Stimulated activated naive CD8-positive, alpha-beta T cell treated with anti-CD3 and anti-CD28 coated beads, Interleukin-15, Interleukin-2, amounts not matched to agents 100 ng/mL and 50 ng/mL, for 24 hours (primary cell): Measurements from ENCODE around the gene MED26.
A peak's percentile ranks its signal among the peaks of the same experiment; 100 is the strongest.

Source experiments
- H3K27ac Mint-ChIP-seq: one replicate; pipeline ENCODE4 v1.8.0; 2021; ENCODE audit warnings: mild to moderate bottlenecking, mixed read lengths
- H3K27me3 Mint-ChIP-seq: one replicate; pipeline ENCODE4 v1.8.0; 2021; ENCODE audit warnings: mixed read lengths
- H3K36me3 Mint-ChIP-seq: one replicate; pipeline ENCODE4 v1.8.0; 2021; ENCODE audit warnings: low read depth, mixed read lengths
- H3K4me1 Mint-ChIP-seq: one replicate; pipeline ENCODE4 v1.8.0; 2021; ENCODE audit warnings: low read depth, mixed read lengths
- H3K4me3 Mint-ChIP-seq: one replicate; pipeline ENCODE4 v1.8.0; 2021; ENCODE audit warnings: mild to moderate bottlenecking, mixed read lengths
- H3K9me3 Mint-ChIP-seq: one replicate; pipeline ENCODE4 v1.8.0; 2021; ENCODE audit warnings: mixed read lengths

Gene MED26

DNA sequence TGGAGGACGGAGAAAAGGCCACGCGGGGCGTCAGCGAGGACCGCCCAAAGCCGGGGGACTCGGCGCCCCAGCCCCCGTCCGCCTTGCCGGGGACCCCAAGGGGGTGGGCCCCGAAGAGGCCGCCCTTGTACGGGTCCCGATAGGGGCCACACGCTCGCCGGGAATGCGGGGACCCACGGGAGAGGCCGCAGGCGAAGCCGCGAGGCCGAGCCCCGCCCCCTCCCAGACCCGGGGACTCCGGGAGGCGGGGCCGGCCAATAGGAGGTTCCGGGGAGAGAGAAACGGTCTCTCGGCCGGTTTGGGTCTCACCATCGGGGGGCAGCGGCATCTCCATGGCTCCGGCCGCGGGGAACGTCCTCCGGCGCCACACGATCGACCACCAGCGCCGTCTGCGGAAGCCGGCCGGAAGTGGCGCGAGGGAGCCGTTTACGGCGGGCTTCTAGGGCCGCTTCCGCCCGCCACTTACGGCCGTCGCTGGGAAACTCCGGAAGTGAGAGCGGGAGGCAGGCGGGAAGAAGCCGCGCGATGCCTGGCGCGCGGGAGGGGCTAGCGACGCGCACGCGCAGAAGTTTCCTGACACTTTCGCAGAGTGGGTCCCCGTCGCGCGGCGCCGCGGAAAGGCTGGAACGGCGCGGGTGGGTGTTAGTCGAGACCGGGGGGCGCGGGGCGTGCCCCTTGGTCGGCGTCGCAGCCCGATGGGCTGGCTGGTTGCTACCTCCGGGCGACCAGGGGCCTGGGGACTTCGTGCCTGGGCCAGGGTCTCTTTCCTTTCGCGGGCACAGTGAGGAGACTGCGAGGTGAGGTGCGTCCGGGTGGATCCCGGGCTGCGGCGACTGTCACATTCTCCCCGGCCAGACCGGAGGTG is 85.7 kb downstream of the MED26 start, which contains the start of gene CHERP:
Gene CHERP (minus strand): TSS at position 393 of the 865 bp plus-strand sequence. CDS start 59 bp downstream, at position 334.
- no peaks in the 10 kb centered on the region for H3K27me3 Mint-ChIP-seq
- no peaks in the 10 kb centered on the region for H3K9me3 Mint-ChIP-seq
- peaks cover 59% of the 10 kb centered on the region for H3K4me1 Mint-ChIP-seq
- peak within 1 kb of the TSS; percentile 97 for H3K4me3 Mint-ChIP-seq
- peaks cover 44% of the 10 kb centered on the region for H3K36me3 Mint-ChIP-seq
- peak within 1 kb of the TSS; percentile 94 for H3K27ac Mint-ChIP-seq

DNA sequence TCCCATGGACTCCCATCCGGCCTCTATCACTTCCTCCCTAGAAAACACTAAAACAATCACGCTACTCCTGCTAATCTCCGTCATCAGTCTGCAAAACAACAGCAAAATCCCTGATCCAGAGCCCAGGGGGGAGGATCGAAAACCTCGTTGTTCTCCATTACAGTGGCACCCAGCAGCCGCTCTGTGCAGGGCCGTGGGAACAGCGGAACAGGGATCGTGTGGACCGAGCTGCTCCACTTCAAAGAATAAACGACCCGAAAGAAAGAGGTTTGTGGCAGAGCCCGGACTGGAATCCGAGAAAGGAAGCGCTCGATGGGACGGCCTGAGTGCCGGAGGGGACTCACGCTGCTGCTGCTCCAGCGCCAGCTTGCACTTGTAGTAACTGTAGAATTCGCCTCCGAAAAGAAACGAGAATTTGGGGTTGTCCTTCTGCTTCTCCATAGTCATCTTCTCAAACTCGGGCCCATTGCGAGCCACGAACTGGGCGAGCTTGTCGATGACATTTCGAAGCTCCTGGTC is 86.4 kb downstream of the MED26 start:
- Mint-ChIP-seq H3K9me3 (no peaks in the 10 kb centered on the region), H3K27ac (peak overlapping the region; percentile 90), H3K4me1 (peaks cover 60% of the 10 kb centered on the region), H3K36me3 (peaks cover 50% of the 10 kb centered on the region), H3K27me3 (no peaks in the 10 kb centered on the region), H3K4me3 (peak overlapping the region; percentile 97)

DNA sequence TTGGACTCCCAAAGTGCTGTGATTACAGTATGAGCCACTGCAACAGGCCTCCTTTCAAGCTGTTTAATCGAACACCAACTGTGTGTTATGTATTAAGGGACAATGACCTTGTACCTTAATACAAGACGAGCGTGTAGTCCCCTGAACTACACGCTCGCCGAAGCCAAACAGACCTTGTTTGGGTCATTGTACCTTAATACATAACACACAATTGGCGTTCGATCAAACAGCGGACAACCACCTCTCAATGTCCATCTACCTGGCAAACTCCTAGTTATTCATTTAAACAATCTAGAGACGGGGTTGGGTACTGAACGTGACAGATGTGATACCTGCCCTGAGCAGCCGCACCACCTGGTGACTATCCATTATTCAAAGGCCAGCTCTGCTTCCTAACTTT is 87.1 kb downstream of the MED26 start:
- peak overlapping the region; percentile 97 for H3K4me3 Mint-ChIP-seq
- H3K27ac Mint-ChIP-seq: peak overlapping the region; percentile 90
- H3K36me3 Mint-ChIP-seq: peaks cover 55% of the 10 kb centered on the region
- no peaks in the 10 kb centered on the region for H3K27me3 Mint-ChIP-seq
- H3K9me3 Mint-ChIP-seq: no peaks in the 10 kb centered on the region
- peaks cover 60% of the 10 kb centered on the region for H3K4me1 Mint-ChIP-seq

DNA sequence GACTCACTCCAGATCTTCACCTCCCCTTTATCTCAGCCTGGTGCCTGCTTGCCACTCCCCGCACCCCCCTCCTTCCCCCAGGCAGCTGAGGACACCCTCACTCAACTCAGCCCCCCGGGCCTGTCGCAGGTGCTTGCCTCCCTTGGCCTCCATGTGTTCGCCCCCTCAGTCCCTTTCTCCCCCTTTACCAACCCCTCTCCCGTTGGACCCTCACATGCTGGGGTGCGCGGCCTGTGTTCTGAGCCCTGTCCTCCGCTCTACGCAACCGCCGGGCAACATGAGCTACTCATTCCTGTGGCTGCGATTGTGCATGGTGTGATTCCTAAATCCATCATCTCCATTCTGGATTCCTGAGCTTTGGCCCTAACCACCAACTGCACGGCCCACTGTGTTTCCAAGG is 90.9 kb downstream of the MED26 start:
- Mint-ChIP-seq H3K27me3 (no peaks in the 10 kb centered on the region), H3K36me3 (peaks cover 63% of the 10 kb centered on the region), H3K27ac (peak overlapping the region; percentile 37), H3K9me3 (no peaks in the 10 kb centered on the region), H3K4me1 (peaks cover 43% of the 10 kb centered on the region), H3K4me3 (no peak overlapping the region)

DNA sequence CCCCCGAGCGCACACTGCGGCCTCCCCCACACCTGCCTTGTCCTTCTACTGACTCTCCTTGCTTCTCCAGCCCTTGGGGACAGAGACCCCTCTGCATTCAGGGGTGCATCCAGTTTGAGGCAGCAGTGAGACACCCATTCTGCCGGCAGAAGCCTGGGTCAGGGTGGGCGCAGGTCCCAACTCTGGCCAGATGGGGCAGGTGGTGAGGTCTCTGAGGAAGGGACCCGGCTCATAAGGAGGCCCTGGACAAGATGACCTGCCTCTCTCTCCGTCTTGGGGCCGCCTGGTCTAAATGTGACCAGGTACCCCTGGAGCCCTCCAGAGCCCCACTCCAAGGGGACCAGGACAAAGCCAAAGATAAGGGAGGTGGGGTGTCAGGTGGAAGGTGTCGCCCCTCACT is 91.9 kb downstream of the MED26 start:
- Mint-ChIP-seq H3K9me3 (no peaks in the 10 kb centered on the region), H3K27me3 (no peaks in the 10 kb centered on the region), H3K4me3 (no peak overlapping the region), H3K27ac (no peak overlapping the region), H3K4me1 (peaks cover 37% of the 10 kb centered on the region), H3K36me3 (peaks cover 67% of the 10 kb centered on the region)

DNA sequence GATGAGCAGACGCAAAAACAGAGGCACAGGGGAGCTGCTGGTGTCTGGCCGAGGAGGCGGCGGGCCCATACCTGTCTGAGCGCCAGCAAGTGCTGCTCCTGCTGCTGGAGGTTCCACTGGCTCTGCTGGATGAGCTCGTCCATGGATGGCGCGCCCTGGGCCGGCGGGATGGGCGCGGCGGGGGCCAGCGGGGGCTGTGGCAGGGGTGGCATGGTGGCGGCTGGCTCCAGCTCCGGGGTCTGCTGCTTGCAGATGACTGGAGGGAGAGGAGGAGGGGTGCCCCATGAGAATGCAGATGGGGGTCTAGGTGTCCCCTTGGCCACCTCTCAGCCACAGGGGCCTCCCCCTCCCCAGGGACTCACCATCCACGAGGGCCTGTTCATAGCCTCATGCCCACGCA is 92.6 kb downstream of the MED26 start:
- no peaks in the 10 kb centered on the region for H3K27me3 Mint-ChIP-seq
- no peaks in the 10 kb centered on the region for H3K9me3 Mint-ChIP-seq
- H3K36me3 Mint-ChIP-seq: peaks cover 64% of the 10 kb centered on the region
- H3K4me3 Mint-ChIP-seq: no peak overlapping the region
- peaks cover 29% of the 10 kb centered on the region for H3K4me1 Mint-ChIP-seq
- H3K27ac Mint-ChIP-seq: no peak overlapping the region

DNA sequence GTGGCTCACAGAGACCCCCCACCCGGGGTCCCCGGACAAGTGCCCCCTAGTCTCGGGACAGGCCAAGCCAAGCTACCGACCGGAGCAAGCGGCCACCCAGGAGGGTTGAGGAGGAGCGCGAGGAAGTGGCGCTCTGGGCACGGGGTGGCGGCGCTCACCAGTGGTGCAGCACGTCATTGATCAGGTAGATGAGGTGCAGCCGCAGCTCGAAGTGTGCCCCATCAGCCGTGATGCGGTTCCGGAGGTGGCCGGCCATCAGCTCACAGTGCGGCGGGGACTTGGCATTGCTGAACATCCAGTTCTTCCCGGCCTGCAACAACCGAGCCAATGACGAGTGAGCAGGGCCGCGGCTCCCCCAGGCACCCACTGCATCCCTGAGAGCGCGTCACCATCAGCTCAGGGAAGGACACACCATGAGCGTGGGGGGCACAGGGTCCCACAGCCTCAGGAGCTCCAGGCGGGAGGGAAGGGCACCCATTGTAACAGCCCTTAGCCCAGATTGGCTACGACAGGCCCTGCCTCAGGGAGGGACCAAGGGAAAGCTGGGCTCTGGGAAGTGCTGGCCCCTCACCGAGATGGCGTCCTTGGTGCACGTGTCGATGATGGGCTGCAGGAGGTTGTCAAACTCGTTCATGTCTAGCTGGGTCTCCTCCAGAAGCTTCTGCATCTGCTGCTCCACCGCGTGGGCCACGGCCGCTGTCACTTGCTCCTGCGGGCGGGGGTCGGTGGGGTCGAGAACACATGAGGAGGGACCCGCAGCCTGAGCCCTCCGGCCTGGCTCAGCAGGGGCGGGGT is 95.4 kb downstream of the MED26 start:
- H3K27ac Mint-ChIP-seq: no peak overlapping the region
- no peaks in the 10 kb centered on the region for H3K27me3 Mint-ChIP-seq
- H3K4me3 Mint-ChIP-seq: no peak overlapping the region
- H3K9me3 Mint-ChIP-seq: no peaks in the 10 kb centered on the region
- peaks cover 64% of the 10 kb centered on the region for H3K36me3 Mint-ChIP-seq
- peaks cover 5% of the 10 kb centered on the region for H3K4me1 Mint-ChIP-seq

DNA sequence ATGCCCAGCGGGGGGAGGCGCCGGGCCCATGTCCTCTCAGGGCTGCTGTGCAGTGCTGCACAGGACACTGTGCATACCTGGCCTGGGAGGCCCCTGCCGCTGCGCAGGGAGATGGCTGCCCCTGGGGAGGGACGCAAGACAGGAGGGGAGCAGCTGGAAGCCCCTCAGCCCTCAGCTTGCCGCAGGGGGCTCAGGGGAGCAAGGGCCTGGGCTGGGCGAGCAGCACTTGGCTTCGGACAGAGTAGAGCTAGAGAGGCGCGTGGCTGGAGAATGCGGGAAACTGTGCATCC is 96.7 kb downstream of the MED26 start:
- Mint-ChIP-seq H3K27ac (peak overlapping the region; percentile 37), H3K4me3 (no peak overlapping the region), H3K9me3 (no peaks in the 10 kb centered on the region), H3K27me3 (no peaks in the 10 kb centered on the region), H3K4me1 (no peaks in the 10 kb centered on the region), H3K36me3 (peaks cover 60% of the 10 kb centered on the region)

DNA sequence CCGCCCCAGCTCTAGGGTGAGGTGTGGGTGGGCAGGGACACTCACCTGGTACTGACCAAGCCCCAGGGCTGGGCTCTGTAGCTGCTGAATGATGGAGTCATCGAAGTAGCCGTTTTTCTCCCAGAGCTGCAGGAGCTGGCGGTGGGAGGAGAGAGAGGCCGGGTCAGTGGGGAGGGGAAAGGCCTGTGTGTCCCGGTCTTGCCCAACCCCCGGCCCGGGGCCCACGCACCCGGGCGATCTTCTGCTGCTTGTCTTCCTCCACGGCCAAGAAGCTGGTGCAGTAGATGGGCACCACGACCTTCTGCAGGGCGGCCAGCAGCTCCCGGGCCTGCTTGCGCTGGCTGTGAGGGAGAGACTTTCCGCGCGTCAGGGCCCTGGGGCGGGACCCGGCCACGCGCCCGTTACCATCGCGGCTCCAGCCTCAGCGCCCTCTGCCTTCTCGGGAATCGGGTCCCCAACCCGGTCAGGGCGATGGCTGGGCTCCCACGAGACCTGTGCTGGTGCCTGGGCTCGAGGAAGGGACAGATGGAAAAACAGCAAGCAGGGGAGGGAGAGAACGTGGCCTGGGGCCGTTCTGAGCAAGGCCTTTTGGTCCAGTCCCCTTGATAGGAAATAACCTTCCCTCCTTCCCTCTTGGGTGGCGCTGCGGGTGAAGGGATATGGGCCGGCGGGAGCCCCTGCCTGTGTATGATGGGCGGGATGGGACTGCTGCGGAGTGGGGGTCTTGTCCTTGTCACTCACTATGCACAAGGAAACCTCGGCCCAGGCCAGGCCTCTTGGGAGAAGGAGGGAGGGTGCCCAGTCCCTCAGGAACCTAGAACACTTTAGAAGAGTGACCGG is 97.2 kb downstream of the MED26 start:
- Mint-ChIP-seq H3K4me3 (no peak overlapping the region), H3K27me3 (no peaks in the 10 kb centered on the region), H3K27ac (no peak overlapping the region), H3K4me1 (no peaks in the 10 kb centered on the region), H3K36me3 (peaks cover 61% of the 10 kb centered on the region), H3K9me3 (no peaks in the 10 kb centered on the region)

DNA sequence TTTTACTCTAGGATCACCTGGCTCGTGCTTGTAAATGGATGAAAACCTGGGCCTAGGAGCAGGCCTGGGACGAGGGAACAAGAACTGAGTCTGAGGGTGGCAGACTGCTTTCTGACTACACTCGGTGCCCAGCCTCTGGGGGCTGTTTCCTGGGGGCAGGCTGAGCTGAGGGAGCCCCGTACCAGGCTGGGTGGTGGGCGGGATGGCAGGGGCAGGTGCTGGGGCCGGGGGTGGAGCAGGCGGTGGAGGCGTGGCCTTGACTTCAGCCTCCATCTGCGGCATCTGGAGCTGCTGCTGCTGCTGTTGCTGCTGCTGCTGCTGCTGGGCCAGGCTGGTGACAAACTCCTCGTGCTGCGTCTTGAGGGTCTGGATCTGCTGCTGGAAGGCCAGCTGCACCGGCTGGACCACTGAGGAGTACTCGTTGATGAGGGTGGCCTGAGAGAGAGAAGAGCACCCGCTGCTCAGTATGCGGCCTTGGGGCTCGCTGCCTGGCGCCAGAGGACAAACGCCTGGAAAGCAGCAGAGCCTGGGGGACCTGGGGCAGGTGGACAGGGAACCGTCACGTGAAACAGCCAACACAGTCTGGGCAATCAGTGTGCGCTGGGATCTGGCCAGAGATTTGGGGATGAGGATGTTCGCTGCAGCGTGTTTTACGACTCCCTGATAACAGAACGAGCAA is 98.4 kb downstream of the MED26 start:
- Mint-ChIP-seq H3K27ac (no peak overlapping the region), H3K4me1 (no peaks in the 10 kb centered on the region), H3K9me3 (no peaks in the 10 kb centered on the region), H3K27me3 (no peaks in the 10 kb centered on the region), H3K36me3 (peaks cover 60% of the 10 kb centered on the region), H3K4me3 (no peak overlapping the region)

DNA sequence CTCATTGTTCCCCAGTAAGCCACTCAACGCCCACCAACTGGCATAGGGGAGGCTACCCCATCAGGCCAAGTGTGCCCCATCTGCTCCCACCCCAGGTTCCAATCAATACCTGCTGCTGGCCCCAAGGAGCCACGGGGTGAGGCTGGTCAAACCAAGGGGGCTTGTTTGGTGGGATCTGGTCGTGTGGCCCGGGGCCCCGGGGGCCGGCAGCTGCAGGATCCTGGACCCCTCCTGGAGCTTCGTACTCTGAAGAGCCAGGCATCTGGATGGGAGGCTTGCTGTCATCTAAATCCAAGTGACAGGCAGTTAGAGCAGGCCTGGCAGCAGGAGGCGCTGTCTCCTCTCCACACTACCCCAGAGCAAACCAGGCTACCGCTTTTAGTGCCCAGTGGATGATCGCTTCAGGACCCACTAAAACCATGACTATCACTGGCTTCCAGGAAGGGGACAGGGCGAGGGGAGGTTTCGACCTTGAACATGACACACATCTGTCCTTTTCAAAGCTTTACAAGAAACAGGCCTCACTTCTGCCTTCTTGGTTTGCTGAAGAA is 100.0 kb downstream of the MED26 start:
- H3K27ac Mint-ChIP-seq: no peak overlapping the region
- no peaks in the 10 kb centered on the region for H3K4me1 Mint-ChIP-seq
- no peak overlapping the region for H3K4me3 Mint-ChIP-seq
- no peaks in the 10 kb centered on the region for H3K27me3 Mint-ChIP-seq
- peaks cover 61% of the 10 kb centered on the region for H3K36me3 Mint-ChIP-seq
- no peaks in the 10 kb centered on the region for H3K9me3 Mint-ChIP-seq

DNA sequence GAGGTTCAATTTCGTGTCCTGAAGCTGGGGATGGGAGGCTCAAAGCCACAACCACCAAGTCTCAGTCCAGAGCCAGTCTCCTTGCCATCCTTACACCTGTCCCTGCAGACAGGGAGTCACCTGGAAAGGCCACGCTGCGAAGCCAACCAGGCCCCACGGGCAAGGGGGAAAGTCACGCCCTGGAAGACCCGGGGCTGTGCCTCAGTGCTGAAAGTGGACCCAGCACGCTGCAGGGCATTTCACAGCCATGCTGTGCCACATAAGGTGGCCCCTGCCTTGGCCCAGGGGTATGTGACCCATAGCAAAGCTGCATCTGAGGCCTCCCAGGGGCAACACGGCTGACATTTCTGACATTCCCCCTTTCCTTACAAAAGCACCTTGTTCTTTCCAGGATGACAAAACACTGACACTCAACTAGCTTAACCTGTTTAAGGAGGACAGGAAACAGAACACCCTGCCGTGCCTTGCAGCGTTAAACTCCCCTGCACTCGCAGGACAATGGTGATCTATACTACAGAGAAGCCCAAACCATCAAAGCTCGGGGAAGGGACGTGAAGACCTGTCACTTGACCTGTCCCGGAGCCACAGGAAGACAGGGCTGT is 100.6 kb downstream of the MED26 start:
- Mint-ChIP-seq H3K4me1 (no peaks in the 10 kb centered on the region), H3K27me3 (no peaks in the 10 kb centered on the region), H3K36me3 (peaks cover 63% of the 10 kb centered on the region), H3K4me3 (no peak overlapping the region), H3K27ac (no peak overlapping the region), H3K9me3 (no peaks in the 10 kb centered on the region)

DNA sequence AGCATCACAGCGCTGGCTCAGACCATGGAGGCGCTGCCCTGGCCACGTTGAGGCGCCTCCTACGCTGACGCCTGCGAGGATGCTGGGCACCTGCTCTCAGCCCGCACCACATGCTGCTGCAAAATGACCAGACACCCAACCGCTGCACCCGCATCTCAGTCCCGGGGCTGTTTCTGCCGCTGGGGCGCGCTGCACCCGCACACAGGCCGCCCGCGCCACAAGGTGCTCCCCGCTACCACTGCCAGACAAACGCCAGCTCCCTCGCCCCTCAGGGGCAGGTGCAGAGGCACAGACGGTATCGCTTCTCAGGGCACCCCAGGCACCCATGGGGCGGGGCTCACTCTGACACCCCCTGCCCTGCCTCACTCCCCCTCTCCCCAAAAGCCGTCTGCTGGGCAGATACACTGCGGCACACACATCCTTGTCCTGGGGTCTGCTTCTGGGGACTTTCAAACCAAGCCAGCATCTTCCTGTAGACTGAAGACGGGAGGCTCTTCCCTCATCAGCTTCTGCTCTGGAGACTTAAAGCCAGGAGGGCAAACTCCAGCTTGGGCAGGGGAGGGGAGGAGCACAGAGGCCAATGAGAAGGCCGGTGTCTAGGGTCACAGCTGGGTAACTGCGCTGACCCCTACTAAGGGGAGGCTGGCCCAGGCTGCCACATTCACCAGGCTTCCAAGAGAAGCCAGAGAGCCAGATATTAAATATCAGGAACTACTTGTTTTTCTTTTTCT is 102.1 kb downstream of the MED26 start:
- Mint-ChIP-seq H3K4me1 (no peaks in the 10 kb centered on the region), H3K27me3 (no peaks in the 10 kb centered on the region), H3K4me3 (no peak overlapping the region), H3K9me3 (no peaks in the 10 kb centered on the region), H3K27ac (no peak overlapping the region), H3K36me3 (peaks cover 57% of the 10 kb centered on the region)
